Measurements from ENCODE around the gene SLC13A1. TPM values are rescaled to one million over a fixed set of nuclear protein-coding genes. Genes with fewer than 3 reads are reported as not detected.

The SLC13A1 gene
- total RNA-seq, 4 donors from 2014 or later, result not detected

DNA sequence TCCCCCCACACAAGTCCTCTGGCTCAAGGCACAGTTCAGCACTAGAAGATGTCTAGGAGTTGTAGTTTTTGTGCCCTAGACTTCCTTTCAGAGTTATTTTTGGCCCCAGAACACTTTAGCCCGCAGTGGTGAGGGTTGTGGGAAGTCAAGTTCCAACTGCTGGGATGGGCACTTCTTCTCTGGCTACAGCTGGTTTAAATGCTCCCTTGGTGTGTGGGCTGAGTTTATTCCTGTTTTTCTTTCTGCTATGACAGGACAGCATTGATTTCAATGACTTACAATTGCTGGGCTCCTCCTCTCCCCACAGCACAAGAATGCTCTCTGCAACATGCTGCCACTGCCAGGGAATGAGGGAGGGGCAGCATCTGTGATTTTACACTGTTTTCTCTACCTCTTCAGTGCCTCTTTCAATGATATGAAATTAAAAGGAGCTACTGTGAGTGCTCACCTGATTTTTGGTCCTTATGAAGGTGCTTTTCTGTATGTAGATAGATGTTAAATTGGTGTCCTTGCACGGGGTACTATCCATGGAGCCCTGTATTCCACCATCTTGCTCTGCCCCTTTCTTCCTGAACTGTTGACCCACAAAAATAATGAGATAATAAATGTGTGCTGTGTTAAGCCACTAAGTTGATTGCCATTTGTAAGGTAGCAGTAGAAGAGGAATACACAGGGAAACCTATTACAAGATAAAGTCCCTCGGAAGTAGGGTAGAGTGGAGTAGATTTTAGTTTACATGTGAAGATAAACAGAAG is 56.3 kb downstream of the SLC13A1 start:
- WGBS, 2 donors, result 56 to 60% methylated on average over 3 of the region's 3 CpGs
- Histone ChIP-seq H3K27ac (no peak overlapping the region), H3K36me3 (no peaks in the 10 kb centered on the region), H3K4me3 (no peak overlapping the region), H3K27me3 (no peaks in the 10 kb centered on the region), H3K9me3 (no peaks in the 10 kb centered on the region), H3K4me1 (no peaks in the 10 kb centered on the region)
- TF ChIP-seq EP300 (IDR thresholded peaks at IDR 0.05) (no peak), POLR2A (IDR thresholded peaks at IDR 0.05) (no peak)
- TF ChIP-seq, protein P1, sequence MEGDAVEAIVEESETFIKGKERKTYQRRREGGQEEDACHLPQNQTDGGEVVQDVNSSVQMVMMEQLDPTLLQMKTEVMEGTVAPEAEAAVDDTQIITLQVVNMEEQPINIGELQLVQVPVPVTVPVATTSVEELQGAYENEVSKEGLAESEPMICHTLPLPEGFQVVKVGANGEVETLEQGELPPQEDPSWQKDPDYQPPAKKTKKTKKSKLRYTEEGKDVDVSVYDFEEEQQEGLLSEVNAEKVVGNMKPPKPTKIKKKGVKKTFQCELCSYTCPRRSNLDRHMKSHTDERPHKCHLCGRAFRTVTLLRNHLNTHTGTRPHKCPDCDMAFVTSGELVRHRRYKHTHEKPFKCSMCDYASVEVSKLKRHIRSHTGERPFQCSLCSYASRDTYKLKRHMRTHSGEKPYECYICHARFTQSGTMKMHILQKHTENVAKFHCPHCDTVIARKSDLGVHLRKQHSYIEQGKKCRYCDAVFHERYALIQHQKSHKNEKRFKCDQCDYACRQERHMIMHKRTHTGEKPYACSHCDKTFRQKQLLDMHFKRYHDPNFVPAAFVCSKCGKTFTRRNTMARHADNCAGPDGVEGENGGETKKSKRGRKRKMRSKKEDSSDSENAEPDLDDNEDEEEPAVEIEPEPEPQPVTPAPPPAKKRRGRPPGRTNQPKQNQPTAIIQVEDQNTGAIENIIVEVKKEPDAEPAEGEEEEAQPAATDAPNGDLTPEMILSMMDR (IDR thresholded peaks at IDR 0.05), result no peak
- no peak for DNase-seq (ENCODE audit: low spot score in 2 of 2)

DNA sequence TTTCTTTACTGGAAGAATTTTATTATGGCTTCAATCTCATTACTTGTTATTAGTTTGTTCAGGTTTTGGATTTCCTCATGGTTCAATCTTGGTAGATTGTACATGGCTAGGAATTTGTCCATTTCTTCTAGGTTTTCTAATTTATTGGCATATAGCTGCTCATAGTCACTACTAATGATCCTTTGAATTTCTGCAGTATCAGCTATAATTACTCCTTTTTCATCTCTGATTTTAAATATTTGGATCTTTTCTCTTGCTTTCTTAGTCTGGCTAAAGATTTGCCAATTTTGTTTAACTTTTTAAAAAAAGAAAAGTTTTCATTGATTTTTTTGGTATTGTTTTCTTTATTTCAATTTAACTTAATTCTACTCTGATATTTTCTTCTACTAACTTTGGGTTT is 59.2 kb downstream of the SLC13A1 start:
- Histone ChIP-seq H3K9me3 (no peaks in the 10 kb centered on the region), H3K27me3 (no peaks in the 10 kb centered on the region), H3K36me3 (no peaks in the 10 kb centered on the region), H3K4me3 (no peak overlapping the region), H3K27ac (no peak overlapping the region), H3K4me1 (no peaks in the 10 kb centered on the region)
- TF ChIP-seq, protein P1 (IDR thresholded peaks at IDR 0.05), result no peak
- TF ChIP-seq POLR2A (IDR thresholded peaks at IDR 0.05), result no peak
- DNase-seq (ENCODE audit: low spot score in 2 of 2), result no peak

DNA sequence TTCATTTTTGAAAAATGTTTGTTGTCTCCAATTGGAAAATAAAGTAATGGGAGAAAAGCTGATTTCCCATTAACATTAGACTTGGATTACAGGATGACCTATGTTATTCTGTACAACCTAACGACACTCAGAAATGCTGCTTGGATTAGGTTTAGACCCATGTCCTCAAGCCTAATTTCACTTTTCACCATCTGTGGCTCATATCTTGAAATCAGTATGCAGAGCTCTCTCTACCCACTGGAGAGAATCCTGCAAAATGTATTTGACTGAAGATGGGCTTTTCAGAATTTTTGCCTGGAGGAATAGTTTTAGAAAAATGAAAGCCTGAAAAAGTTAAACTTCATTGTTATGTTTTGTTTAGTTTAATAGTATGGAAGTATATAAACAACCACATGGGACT is 63.8 kb downstream of the SLC13A1 start:
- no peaks in the 10 kb centered on the region for H3K9me3 ChIP-seq
- DNase-seq (ENCODE audit: low spot score in 2 of 2), result no peak
- no peaks in the 10 kb centered on the region for H3K36me3 ChIP-seq
- H3K4me1 ChIP-seq, result no peaks in the 10 kb centered on the region
- 74 to 78% methylated on average over 1 of the region's 1 CpG for WGBS, 2 donors
- H3K27ac ChIP-seq, result no peak overlapping the region
- H3K27me3 ChIP-seq, result no peaks in the 10 kb centered on the region
- TF ChIP-seq EP300 (IDR thresholded peaks at IDR 0.05) (no peak), POLR2A (IDR thresholded peaks at IDR 0.05) (no peak)
- TF ChIP-seq, protein P1 (IDR thresholded peaks at IDR 0.05), result no peak
- H3K4me3 ChIP-seq, result no peak overlapping the region

DNA sequence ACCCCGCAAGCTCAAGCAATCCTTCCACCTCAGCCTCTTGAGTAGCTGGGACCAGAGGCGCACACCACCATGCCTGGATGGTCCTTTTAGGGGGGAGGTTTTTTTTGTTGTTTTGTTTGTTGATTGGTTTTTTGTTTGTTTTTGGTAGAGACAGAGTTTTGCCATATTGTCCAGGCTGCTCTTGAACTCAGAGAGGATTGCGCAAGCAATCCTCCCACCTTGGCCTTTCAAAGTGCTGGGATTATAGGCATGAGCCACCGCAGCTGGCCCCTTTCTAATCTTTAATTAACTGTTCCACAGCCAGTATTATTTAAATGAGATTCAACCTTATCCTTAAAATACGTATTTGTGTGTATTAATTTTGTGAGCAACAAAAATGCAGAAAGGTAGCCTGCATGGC is 65.8 kb downstream of the SLC13A1 start:
- DNase-seq (ENCODE audit: low spot score in 2 of 2), result no peak
- Histone ChIP-seq H3K27ac (no peak overlapping the region), H3K27me3 (no peaks in the 10 kb centered on the region), H3K4me3 (no peak overlapping the region), H3K9me3 (no peaks in the 10 kb centered on the region), H3K4me1 (no peaks in the 10 kb centered on the region), H3K36me3 (no peaks in the 10 kb centered on the region)
- TF ChIP-seq, protein P1 (IDR thresholded peaks at IDR 0.05), result no peak
- TF ChIP-seq POLR2A (IDR thresholded peaks at IDR 0.05) (no peak), EP300 (IDR thresholded peaks at IDR 0.05) (no peak)
- WGBS, 2 donors, result 93 to 96% methylated on average over 5 of the region's 5 CpGs

GRCh38 chr7:123131961-123132360 is 67.8 kb downstream of the SLC13A1 start:
- Histone ChIP-seq H3K27ac (no peak overlapping the region), H3K4me3 (no peak overlapping the region), H3K4me1 (no peaks in the 10 kb centered on the region), H3K36me3 (no peaks in the 10 kb centered on the region), H3K27me3 (no peaks in the 10 kb centered on the region), H3K9me3 (no peaks in the 10 kb centered on the region)
- 72 to 89% methylated on average over 1 of the region's 1 CpG for whole genome bisulfite sequencing, 2 donors
- no peak for DNase-seq (ENCODE audit: low spot score in 2 of 2)
- TF ChIP-seq, protein P1 (IDR thresholded peaks at IDR 0.05), result no peak
- TF ChIP-seq POLR2A (IDR thresholded peaks at IDR 0.05) (no peak), EP300 (IDR thresholded peaks at IDR 0.05) (no peak)

All from tibial nerve (tissue), 4 donors.